HG03066 (cell line): Measurements from ENCODE around the gene TBATA.

Experiments used
- ATAC-seq: cut with Tn5 transposase; IDR thresholded peaks from one replicate; pipeline ENCODE4 v1.9.1; 2021; ENCODE audit warnings: low read depth; ENCODE audit not compliant: unreplicated experiment

Gene TBATA

DNA sequence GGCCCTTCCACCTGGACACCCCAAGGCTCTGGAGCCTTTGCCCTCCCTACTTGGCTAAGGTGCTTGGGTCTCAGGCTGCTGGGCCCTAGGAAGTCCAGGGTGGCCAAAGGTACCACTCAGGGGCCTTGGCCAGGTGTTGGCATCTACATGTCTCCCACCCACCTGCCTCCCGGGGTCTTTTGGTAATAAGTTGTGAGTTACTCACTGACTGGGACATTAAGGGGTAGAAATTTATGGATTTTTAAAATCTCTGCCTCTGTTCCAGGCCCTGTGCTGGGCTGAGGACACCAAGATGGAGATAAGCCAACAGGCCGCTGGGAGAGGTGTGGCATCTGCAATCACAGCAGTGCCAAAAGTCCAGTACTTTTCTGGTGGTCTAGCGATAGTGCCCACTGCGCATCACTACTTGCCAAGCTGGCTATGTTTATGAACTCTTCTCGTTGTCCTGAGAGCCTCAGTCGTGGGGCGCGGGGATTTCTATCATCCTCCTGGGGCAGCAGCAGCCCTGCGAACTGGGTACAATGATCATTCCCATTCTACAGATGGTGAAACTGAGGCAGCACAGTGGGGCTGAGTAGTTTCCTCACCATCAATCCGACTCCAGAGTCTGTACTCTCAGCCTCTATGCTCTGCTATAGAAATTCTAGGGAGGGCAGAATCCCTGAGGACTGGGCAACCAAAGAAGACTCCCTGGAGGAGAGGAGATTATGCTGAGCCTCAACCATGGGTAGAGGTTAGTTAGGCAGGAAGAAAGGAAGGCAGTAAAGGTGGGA, 36.2 kb downstream of the TBATA start:
- ATAC-seq: no peak

GRCh38 chr10:70748305-70748704, 36.9 kb downstream of the TBATA start:
- no peak for ATAC-seq

DNA sequence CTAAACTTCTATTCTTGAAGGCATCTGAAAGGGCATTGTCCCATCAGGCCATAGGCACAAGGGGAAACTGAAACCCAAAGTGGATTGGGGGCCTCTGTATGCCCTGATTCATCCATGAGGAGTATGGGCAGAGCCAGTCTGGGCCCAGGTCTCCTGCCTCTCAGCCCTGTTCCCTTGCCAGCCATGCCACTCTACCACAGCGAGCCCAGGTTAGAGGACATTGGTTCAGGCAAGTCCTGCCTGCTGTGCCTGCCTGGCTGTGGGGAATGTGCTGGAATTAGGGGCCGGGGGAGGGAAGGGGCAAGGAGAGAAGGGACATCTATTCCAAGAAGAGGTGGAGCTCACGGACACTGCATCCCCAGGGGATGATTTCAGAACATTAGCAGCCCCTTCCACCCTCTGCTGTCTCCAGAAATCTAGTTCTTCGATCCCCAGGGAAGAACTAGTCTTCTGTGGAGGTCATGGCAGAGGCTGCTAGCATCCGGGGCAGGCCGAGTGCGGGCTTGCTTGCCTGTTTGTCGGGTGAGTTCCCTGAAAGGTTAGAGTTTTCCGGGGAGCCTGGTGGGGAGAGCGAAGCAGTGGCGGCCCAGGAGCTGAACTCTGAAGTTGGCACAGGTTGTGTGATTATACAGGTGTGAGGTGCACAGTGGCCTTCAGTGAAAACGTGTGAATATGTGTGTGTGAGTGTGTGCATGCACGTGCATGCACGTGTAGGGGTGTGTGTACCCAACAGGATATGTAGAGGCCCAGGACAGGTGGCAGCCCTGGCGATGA, 37.8 kb downstream of the TBATA start:
- no peak for ATAC-seq

DNA sequence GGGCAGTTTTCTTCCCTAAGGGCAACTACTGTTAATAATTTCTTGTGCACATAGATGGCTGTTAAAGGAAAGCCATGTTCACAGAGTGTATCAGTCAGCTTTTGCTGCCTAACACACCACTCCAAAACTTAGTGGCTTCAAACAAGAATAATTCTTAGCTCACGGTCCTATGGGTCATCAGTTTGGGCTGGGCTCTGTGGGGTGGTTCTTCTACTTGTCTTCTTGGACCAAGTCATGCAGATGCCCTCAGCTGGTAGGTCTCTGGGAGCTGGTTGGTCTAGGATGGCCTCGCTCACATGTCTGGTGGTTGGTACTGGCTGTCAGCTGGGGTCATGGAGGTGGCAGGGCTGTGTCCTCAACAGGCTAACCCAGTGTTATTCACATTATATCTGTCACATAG, 39.6 kb downstream of the TBATA start:
- no peak for ATAC-seq

DNA sequence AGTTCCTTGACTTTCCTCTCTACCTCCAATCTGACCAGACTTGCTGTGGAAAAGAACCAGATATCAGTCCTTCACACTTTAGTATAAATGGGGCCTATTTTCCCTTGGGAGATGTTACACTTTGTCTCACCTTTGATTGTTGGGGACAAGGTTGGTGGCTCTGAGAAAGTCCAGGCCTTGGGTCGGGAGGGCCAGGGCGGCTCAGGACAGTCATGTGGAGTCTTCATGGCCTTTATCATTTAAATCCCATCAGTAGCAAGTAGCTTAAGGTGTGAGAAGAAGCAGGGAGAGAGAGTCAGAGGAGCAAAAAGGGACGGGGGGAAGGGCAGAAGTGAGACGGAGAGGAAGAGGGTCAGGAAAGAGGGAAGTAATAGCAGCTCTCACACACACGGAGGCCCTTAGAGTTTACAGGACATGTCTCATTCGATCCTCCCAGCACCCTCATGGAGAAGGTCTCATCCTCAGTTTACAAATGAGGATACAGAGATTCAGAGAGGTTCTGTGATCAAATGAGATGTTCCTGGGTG, 40.5 kb downstream of the TBATA start:
- no peak for ATAC-seq

DNA sequence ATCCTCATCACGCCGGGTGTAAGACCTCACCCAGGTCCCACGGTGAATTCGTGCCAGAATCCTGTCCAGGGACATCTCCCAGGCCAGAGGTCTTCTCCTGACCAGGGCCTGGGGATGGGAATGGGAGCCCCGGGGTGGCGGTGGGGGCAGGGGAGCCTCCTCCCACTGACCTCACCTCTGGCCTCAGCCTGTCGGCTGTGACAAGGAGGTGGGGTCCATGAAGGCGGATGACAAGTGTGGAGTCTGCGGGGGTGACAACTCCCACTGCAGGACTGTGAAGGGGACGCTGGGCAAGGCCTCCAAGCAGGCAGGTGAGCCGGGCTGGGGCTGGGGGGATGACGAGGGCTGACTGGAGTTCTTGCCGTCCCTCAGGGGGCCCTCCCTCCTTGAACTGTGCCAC, 41.3 kb downstream of the TBATA start:
- ATAC-seq: no peak

DNA sequence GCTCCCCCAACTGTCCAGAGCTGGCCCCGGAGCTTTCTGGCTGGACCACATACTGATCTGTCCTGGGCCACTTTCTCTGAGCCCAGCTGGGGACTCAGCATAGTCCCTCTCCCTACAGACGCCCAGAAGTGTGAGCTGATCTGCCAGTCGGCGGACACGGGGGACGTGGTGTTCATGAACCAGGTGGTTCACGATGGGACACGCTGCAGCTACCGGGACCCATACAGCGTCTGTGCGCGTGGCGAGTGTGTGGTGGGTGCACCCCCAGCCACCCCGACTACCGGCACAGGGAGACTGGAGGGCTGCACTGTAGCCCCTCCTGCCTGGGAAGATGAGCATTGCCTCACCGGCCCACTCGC, 41.8 kb downstream of the TBATA start:
- no peak for ATAC-seq

DNA sequence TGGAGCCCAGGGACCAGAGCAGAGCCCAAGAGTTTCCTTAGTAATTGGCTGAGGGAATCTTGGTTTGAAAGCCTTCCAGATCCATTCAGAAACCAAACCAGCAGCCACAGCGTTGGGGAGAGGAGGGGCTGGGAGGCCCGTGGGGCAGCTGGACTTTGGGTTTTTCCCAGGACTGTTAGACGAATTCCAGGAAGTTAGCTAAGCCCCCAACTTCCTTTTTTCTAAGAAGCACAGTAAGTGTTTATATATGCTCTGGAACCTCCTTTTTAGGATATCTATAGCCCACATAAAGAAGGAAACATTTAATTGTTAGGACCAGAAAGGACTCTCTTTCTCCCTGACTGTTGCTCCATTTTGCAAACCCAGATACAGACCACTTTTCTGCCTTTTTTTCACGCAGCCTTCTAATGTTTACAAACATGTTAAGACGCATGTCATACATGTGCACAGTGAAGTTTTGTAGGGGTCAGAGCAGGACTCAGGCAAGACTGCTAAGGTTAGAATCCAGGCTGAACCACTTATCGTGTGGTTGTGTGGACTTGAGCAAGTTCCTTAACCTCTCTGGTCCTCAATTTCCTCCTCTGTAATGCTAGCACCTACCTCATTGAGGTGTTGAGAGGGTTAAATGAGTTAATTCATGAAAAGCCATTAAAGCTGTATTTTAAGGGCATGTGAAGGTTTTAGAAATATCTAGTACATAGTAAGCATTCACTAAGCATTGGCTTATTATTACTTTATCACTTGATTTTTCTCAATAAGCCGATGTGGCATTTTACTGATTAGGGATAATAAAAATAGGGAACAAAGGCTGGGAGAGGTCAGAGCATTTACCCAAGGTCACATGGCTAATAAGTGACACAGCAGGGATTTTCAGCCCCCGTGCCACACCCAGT, 42.4 kb downstream of the TBATA start:
- ATAC-seq: no peak

DNA sequence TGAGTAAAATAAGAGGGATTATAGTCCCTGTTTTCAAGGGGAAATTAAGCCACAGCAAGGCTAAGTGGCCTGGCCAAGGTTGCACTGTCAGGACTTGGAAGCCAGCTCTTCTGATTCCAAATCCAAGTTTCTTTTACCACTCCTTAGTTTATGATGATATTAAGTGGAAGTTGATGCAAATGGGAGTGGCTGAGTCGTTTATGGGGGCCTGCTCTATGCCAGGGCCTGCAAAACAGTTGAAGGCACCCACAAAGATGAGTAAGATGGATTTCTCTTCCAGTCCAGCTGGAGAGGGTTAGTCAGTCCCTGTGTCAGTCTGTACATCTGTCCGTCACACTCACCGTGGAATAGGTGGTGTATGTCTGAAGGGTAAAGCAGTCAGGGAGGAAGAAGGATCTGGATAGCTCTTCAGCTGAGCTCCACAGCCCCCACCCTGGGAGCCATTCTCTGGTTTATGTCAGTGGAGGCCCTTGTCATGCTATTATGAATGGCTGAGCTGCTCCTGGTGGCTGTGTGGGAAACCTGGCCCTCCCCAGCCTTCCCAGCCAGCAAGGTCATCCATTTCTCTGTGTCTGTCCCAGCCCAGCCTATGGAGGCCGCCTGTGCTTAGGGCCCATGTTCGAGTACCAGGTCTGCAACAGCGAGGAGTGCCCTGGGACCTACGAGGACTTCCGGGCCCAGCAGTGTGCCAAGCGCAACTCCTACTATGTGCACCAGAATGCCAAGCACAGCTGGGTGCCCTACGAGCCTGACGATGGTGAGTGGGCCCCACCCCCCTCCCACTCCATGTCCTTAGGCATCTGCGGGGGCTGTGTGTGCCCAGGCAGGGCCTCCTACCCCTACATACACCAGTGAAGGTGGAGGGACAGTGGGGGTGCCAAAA, 44.5 kb downstream of the TBATA start:
- no peak for ATAC-seq

GRCh38 chr10:70738761-70739121, 46.4 kb downstream of the TBATA start:
- ATAC-seq: no peak

DNA sequence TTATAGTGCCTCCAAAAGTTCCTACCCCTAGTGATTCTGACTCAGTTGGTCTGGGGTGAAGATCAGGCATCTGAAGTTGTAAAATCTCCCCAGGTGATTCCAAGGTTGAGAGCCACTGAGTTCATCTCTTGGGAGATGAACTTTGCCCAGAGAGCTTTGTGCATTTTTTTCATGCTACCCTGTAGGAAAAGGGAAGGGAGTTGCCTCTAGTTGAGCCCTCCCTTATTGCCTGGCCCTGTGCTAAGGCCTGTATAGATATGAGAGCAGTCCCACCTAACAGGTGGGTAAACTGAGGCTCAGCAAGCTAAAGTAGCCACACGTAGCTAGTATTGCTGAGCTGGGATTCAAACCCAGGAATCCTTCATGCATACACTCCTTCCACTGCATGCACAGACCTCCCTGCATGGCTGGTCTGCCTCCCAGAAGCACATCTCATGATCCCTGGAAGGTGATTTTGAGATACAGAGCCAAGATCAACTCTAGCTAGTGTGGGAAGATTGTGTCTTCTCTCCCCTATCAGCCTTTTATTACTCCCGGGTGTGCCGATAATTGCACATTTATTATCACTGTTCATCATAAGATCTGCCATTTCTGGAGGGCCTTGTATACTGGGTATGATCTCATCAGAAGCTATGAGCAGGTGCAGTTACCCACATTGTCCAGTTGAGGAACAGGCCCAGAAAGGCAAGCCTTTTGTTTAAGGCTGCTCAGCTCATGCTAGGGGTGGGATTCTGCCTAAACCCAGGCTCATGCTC, 47.0 kb downstream of the TBATA start:
- no peak for ATAC-seq

GRCh38 chr10:70737250-70737649, 47.9 kb downstream of the TBATA start:
- no peak for ATAC-seq

GRCh38 chr10:70736525-70736924, 48.7 kb downstream of the TBATA start:
- ATAC-seq: no peak

DNA sequence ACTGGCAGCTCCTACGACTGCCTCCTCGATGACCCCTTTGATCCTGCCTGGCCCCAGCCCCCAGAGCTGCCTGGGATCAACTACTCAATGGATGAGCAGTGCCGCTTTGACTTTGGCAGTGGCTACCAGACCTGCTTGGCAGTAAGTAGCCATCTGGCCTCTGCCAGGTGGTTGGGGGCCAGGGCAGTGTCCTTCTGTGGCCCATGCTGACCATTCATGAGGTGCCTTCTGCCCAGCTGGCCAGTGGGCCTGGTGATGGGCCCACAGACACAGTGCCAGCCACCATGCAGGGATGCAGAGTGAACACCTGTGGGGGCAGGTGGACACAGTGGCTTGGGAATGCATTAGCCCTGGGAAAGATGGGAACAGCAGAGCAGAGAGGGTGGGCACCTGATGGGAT, 50.0 kb downstream of the TBATA start:
- no peak for ATAC-seq

GRCh38 chr10:70733051-70733450, 52.1 kb downstream of the TBATA start:
- no peak for ATAC-seq

- ATAC-seq: no peak
Measured at GRCh38 chr10:70732569-70732968, 52.6 kb downstream of the TBATA start.

GRCh38 chr10:70730955-70731354, 54.2 kb downstream of the TBATA start:
- no peak for ATAC-seq

- no peak for ATAC-seq
Measured at GRCh38 chr10:70729763-70730357, 55.3 kb downstream of the TBATA start.

DNA sequence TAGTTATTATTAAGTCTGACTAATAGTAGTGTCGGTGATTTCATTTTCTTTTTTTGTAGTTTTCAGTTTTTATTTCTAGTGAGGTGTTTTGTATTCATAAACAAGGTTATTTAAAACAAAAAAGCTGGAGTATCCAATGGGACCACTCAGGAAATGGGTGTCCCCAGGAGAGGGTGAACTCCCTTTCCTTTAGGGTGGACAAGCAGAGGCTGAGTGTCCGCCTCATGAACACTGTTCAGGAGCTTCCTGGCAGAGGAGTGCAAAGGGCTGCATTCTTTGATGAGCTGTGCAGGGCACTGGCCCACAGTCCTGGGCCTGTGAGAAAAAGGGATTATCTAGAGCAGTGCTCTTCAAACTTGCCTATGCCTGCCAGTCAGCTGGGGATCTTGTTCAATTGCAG, 56.8 kb downstream of the TBATA start:
- ATAC-seq: no peak
